Smooth muscle cell (in vitro differentiated cells): Measurements from ENCODE around the gene MBD2. TPM values are rescaled to one million over a fixed set of nuclear protein-coding genes. Genes with fewer than 3 reads are reported as not detected.
A peak's percentile ranks its signal among the peaks of the same experiment; 100 is the strongest.
"Not testable (repeated sequence)": the region's sequence is repeated elsewhere in the genome, so short reads cannot be mapped to it uniquely, and the experiment has no call there.

Source experiments
- DNase-seq: peaks from one replicate; lab custom pipeline; 2025; ENCODE audit not compliant: unreplicated experiment; lab: John Stamatoyannopoulos, UW
- H2AFZ ChIP-seq: fragments of 200-600 bp; sonication (generic); 2 replicates; pipeline ENCODE4 v1.6.0; 2016; ENCODE audit warnings: antibody characterized with exemption, low read depth, mild to moderate bottlenecking
- H3F3A ChIP-seq: fragments of 200-600 bp; sonication (generic); 2 replicates; pipeline ENCODE4 v1.6.0; 2017; ENCODE audit warnings: antibody characterized with exemption, low read depth
- H3K27ac ChIP-seq: fragments of 200-600 bp; sonication (generic); 2 replicates; pipeline ENCODE4 v1.5.1; 2016; ENCODE audit warnings: low read depth, mild to moderate bottlenecking
- H3K27me3 ChIP-seq: fragments of 200-600 bp; sonication (generic); 2 replicates; pipeline ENCODE4 v1.6.1; 2016; ENCODE audit warnings: low read depth, mild to moderate bottlenecking
- H3K36me3 ChIP-seq: fragments of 200-600 bp; sonication (generic); 2 replicates; pipeline ENCODE4 v1.5.1; 2016; ENCODE audit warnings: low read depth
- H3K4me1 ChIP-seq: fragments of 200-600 bp; sonication (generic); 2 replicates; pipeline ENCODE4 v1.5.1; 2016; ENCODE audit warnings: low read depth
- H3K4me2 ChIP-seq: fragments of 200-600 bp; sonication (generic); 2 replicates; pipeline ENCODE4 v1.6.0; 2016; ENCODE audit warnings: mild to moderate bottlenecking
- H3K4me3 ChIP-seq: fragments of 200-600 bp; sonication (generic); 2 replicates; pipeline ENCODE4 v1.5.1; 2016; ENCODE audit warnings: mild to moderate bottlenecking
- H3K79me2 ChIP-seq: fragments of 200-600 bp; sonication (generic); 2 replicates; pipeline ENCODE4 v1.6.0; 2016; ENCODE audit warnings: low read depth, mild to moderate bottlenecking
- H3K9ac ChIP-seq: fragments of 200-600 bp; sonication (generic); 2 replicates; pipeline ENCODE4 v1.6.0; 2016; ENCODE audit warnings: low read depth
- H3K9me3 ChIP-seq: fragments of 200-600 bp; sonication (generic); replicated peaks from 2 replicates; pipeline ENCODE4 v1.5.1; 2016; ENCODE audit warnings: low read depth
- H4K20me1 ChIP-seq: fragments of 200-600 bp; sonication (generic); 2 replicates; pipeline ENCODE4 v1.6.0; 2016; ENCODE audit warnings: low read depth
- WGBS: methylation state at CpG from one replicate; pipeline ENCODE4 v1.1.7; 2016; ENCODE audit warnings: low lambda C conversion rate; 5-methylcytosine and 5-hydroxymethylcytosine counted together
- polyA plus RNA-seq: library from polyadenylated mRNA; unstranded; fragments of >200 nt; fragmentation: Nextera tagmentation; extraction: Ambion mirVana; gene quantifications from 2 replicates; pipeline ENCODE4 v1.2.1, GENCODE V29; 2016
- total RNA-seq: library from RNA; depleted of rRNA; stranded (reverse); fragments of >200 nt; gene quantifications from 2 replicates; pipeline ENCODE4 v1.2.3, GENCODE V29; 2014
- TF ChIP-seq, protein P1 (sequence below): fragments of 200-600 bp; sonication (generic); IDR thresholded peaks from 2 replicates; pipeline ENCODE4 v1.5.1; 2017; ENCODE audit warnings: borderline replicate concordance, mild to moderate bottlenecking, antibody characterized with exemption; ENCODE audit not compliant: insufficient read depth, poor library complexity, severe bottlenecking

MBD2 gene
- total and polyA plus RNA-seq, 2 experiments from 2014 or later: 28.5 to 42.6 TPM

DNA sequence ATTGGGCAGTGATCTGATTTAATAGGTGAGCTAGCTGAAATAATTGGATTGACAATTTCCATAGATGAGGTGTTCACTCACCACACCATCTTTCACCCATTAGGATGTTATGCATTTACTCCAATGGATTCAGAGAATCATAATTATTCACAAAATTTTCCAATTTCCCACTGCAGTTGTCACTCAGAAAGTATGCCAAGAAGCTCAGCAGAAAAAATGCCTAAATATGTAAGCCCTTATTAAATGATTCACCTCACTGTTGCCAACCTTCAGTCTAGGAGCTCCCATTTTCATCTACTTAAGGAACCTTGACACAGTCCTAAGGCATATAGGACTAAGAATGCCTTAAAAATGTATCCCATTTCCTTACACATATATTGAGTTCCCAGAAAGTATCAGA is 94.3 kb downstream of the MBD2 start:
- H3F3A ChIP-seq: no peaks in the 10 kb centered on the region
- no peak overlapping the region for H2AFZ ChIP-seq
- H3K36me3 ChIP-seq: no peaks in the 10 kb centered on the region
- no peaks in the 10 kb centered on the region for H4K20me1 ChIP-seq
- no peak overlapping the region for H3K4me2 ChIP-seq
- no peak overlapping the region for H3K9ac ChIP-seq
- H3K4me1 ChIP-seq: peaks cover 18% of the 10 kb centered on the region
- no peaks in the 10 kb centered on the region for H3K79me2 ChIP-seq
- no peaks in the 10 kb centered on the region for H3K9me3 ChIP-seq
- no peak for DNase-seq
- TF ChIP-seq, protein P1, sequence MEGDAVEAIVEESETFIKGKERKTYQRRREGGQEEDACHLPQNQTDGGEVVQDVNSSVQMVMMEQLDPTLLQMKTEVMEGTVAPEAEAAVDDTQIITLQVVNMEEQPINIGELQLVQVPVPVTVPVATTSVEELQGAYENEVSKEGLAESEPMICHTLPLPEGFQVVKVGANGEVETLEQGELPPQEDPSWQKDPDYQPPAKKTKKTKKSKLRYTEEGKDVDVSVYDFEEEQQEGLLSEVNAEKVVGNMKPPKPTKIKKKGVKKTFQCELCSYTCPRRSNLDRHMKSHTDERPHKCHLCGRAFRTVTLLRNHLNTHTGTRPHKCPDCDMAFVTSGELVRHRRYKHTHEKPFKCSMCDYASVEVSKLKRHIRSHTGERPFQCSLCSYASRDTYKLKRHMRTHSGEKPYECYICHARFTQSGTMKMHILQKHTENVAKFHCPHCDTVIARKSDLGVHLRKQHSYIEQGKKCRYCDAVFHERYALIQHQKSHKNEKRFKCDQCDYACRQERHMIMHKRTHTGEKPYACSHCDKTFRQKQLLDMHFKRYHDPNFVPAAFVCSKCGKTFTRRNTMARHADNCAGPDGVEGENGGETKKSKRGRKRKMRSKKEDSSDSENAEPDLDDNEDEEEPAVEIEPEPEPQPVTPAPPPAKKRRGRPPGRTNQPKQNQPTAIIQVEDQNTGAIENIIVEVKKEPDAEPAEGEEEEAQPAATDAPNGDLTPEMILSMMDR: no peak
- H3K27me3 ChIP-seq: no peaks in the 10 kb centered on the region
- H3K27ac ChIP-seq: no peak overlapping the region
- no peak overlapping the region for H3K4me3 ChIP-seq

DNA sequence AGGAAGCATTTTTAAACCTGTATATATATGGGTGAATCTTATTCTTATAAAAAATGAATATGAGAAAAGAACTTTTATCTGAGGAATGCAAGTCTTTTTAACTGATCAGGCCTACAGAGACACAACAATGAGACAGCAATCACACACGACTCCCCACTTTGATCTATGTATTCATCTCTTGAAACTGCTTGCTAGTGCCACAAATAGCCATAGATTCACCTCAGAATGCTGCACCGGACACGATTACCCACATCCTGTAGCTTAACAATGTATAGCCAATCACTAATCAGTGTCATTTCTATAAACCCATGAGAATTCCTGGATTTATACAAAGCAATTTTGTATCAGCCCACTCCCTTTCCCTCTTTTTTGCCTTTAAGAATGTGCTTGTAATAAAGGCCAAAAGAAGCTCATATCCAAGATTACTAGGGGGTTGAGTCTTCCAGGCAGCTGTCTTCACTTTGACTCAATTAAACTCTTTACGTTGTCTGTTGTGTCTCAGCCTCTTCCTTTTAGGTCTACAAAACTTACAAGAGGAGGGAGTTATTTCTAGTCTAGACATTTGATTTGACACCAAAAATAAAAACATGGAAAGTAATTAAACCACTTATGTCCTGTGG is 94.9 kb downstream of the MBD2 start:
- no peaks in the 10 kb centered on the region for H4K20me1 ChIP-seq
- no peak overlapping the region for H3K27ac ChIP-seq
- no peak overlapping the region for H3K4me2 ChIP-seq
- no peaks in the 10 kb centered on the region for H3K27me3 ChIP-seq
- H3F3A ChIP-seq: no peaks in the 10 kb centered on the region
- no peak overlapping the region for H2AFZ ChIP-seq
- H3K4me3 ChIP-seq: no peak overlapping the region
- H3K79me2 ChIP-seq: no peaks in the 10 kb centered on the region
- H3K9ac ChIP-seq: no peak overlapping the region
- no peaks in the 10 kb centered on the region for H3K36me3 ChIP-seq
- WGBS: 46% methylated on average over 4 of the region's 4 CpGs
- no peaks in the 10 kb centered on the region for H3K9me3 ChIP-seq
- TF ChIP-seq, protein P1: no peak
- no peak for DNase-seq
- H3K4me1 ChIP-seq: peaks cover 18% of the 10 kb centered on the region

DNA sequence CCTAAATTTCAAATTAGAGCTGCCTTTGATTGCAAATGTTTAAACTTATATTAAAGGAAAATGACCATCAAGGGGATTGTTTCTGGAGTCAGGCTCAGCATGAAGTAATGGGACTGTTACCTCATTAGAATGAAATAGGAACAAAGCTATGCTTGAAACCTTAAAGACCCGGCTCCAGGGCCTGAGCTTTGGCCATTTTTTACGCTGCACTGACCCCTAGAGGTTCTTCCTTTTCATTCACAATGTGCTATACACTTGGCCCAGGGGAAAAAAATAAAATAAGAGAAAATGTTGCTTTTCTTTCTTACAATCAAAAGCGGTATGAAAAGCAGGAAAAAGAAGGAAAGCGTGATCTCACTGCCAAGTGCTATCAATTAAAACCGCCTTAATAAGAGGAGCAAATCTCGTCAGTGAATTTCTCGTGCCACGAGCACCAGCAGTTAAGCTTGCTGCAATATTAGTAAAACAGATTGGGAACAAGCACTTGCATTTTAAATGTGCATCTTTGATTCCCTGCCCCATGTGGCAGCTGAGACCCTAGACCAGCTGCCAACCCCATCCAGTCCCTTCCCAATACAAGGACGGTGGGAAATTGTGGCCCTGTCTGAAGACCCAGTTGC is 96.6 kb downstream of the MBD2 start:
- Histone ChIP-seq H3K9me3 (no peaks in the 10 kb centered on the region), H2AFZ (no peak overlapping the region), H3K4me3 (no peak overlapping the region), H3K9ac (no peak overlapping the region), H3K79me2 (no peaks in the 10 kb centered on the region), H3K27ac (no peak overlapping the region), H4K20me1 (no peaks in the 10 kb centered on the region), H3F3A (no peaks in the 10 kb centered on the region), H3K27me3 (no peaks in the 10 kb centered on the region), H3K36me3 (no peaks in the 10 kb centered on the region), H3K4me1 (peaks cover 18% of the 10 kb centered on the region), H3K4me2 (no peak overlapping the region)
- TF ChIP-seq, protein P1: peak; percentile 66
- WGBS: 44% methylated on average over 9 of the region's 9 CpGs
- DNase-seq: no peak

DNA sequence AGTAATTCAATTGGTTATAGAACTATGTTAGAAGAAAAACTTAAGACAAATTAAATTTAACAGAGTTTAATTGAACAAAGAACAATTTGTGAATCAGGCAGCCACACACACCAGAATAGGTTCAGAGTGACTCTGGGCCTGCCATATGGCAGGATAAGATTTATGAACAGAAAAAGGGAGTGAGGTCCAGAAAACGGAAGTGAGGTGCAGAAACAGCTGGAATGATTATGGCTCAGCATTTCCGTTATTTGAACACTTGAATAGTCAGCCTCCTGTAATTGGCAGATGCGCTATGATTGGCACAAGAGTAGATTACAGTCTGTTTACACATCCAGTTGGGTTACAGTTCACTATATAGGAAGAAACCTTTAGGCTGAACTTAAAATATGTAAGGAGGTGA is 99.0 kb downstream of the MBD2 start:
- Histone ChIP-seq H2AFZ (no peak overlapping the region), H3K27ac (no peak overlapping the region), H3F3A (no peaks in the 10 kb centered on the region), H3K4me1 (peaks cover 16% of the 10 kb centered on the region), H3K4me2 (no peak overlapping the region), H3K9ac (no peak overlapping the region), H3K27me3 (no peaks in the 10 kb centered on the region), H3K9me3 (no peaks in the 10 kb centered on the region), H4K20me1 (no peaks in the 10 kb centered on the region), H3K36me3 (no peaks in the 10 kb centered on the region), H3K79me2 (no peaks in the 10 kb centered on the region), H3K4me3 (no peak overlapping the region)
- no peak for DNase-seq
- WGBS: 96% methylated on average over 3 of the region's 3 CpGs
- TF ChIP-seq, protein P1: no peak

DNA sequence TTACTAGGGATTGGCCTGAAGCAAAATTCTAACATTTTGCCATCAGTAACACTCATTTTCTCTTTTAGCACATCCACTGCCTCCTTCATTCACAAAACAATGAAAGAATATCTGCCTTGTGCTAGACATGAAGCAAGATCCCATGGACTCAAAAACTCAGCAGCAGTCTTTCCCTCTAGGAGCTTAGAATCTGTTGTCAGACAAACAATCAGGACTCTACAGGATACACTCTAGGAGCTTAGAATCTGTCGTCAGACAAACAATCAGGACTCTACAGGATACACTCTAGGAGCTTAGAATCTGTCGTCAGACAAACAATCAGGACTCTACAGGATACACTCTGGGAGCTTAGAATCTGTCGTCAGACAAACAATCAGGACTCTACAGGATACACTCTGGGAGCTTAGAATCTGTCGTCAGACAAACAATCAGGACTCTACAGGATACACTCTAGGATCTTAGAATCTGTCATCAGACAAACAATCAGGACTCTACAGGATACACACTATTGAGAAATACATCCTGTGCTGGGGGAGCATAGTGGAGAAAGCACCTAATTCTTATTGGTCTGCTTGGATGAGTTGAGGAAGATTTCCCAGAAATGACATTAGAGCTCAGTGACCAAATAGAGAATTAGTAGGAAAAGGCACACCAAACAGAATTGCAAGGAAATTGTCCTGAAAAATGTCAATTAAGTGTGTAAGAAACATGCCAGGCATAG is 100.6 kb downstream of the MBD2 start:
- not testable (repeated sequence) for H3K27me3 ChIP-seq, H3K4me2 ChIP-seq, H3K4me1 ChIP-seq, H3K9me3 ChIP-seq, H3F3A ChIP-seq, H2AFZ ChIP-seq, H4K20me1 ChIP-seq, H3K27ac ChIP-seq, H3K79me2 ChIP-seq, H3K9ac ChIP-seq, H3K36me3 ChIP-seq, DNase-seq, H3K4me3 ChIP-seq
- WGBS: 35% methylated on average over 4 of the region's 4 CpGs
